ENCODE data around the gene NPR1. TPM values are rescaled to one million over a fixed set of nuclear protein-coding genes. Genes with fewer than 3 reads are reported as not detected.
"Not testable (repeated sequence)": the region's sequence is repeated elsewhere in the genome, so short reads cannot be mapped to it uniquely, and the experiment has no call there.

NPR1 gene
- total RNA-seq, 3 donors from 2014 or later (not counting 1 experiment from before 2014, with no cell fraction given): not detected

GRCh38 chr1:153667439-153667838 lies 11.0 kb upstream of the NPR1 start:
- Histone ChIP-seq H3K27ac (ENCODE audit: low read length) (no peak overlapping the region), H3K4me1 (ENCODE audit: control insufficient read depth, insufficient read depth, low read length) (peaks cover 20% of the 10 kb centered on the region), H3K4me3 (ENCODE audit: low read length) (no peak overlapping the region), H3K27me3 (ENCODE audit: control insufficient read depth, insufficient read depth, low read length) (no peaks in the 10 kb centered on the region), H3K36me3 (ENCODE audit: control insufficient read depth, insufficient read depth, low read length) (peaks cover 72% of the 10 kb centered on the region), H3K9me3 (ENCODE audit: control insufficient read depth, insufficient read depth, low read length) (no peaks in the 10 kb centered on the region)
- no peaks in the 10 kb centered on the region for H3K9me3 Mint-ChIP-seq
- intact Hi-C loops (cut with micrococcal nuclease): no loop called here
- H3K4me3 Mint-ChIP-seq: no peak overlapping the region
- TF ChIP-seq, protein P1, sequence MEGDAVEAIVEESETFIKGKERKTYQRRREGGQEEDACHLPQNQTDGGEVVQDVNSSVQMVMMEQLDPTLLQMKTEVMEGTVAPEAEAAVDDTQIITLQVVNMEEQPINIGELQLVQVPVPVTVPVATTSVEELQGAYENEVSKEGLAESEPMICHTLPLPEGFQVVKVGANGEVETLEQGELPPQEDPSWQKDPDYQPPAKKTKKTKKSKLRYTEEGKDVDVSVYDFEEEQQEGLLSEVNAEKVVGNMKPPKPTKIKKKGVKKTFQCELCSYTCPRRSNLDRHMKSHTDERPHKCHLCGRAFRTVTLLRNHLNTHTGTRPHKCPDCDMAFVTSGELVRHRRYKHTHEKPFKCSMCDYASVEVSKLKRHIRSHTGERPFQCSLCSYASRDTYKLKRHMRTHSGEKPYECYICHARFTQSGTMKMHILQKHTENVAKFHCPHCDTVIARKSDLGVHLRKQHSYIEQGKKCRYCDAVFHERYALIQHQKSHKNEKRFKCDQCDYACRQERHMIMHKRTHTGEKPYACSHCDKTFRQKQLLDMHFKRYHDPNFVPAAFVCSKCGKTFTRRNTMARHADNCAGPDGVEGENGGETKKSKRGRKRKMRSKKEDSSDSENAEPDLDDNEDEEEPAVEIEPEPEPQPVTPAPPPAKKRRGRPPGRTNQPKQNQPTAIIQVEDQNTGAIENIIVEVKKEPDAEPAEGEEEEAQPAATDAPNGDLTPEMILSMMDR (IDR thresholded peaks at IDR 0.05): no peak
- H3K4me1 Mint-ChIP-seq: peaks cover 8 to 10% of the 10 kb centered on the region in 2 donors
- ATAC-seq (no peak), DNase-seq (no peak)
- peak overlapping the region in 1 of 2 donors; percentile 23 for H3K27ac Mint-ChIP-seq
- no peaks in the 10 kb centered on the region for H3K27me3 Mint-ChIP-seq (ENCODE audit: low read depth in 2 of 2)
- H3K36me3 Mint-ChIP-seq: peaks cover 11% of the 10 kb centered on the region
- WGBS (ENCODE audit: insufficient coverage): 99% methylated on average over 4 of the region's 4 CpGs

DNA sequence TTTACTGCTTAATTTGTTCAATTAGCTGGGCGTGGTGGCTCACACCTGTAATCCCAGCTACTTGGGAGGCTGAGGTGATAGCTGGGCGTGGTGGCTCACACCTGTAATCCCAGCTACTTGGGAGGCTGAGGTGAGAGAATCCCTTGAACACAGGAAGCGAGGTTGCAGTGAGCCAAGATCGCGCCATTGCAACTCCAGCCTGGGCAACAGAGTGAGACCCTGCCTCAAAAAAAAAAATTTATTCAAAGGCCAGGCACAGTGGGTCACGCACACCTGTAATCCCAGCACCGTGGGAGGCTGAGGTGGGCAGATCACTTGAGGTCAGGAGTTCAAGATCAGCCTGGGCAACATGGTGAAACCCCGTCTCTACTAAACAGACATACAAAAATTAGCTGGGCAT lies 9.8 kb upstream of the NPR1 start:
- peaks cover 11% of the 10 kb centered on the region for H3K36me3 Mint-ChIP-seq

DNA sequence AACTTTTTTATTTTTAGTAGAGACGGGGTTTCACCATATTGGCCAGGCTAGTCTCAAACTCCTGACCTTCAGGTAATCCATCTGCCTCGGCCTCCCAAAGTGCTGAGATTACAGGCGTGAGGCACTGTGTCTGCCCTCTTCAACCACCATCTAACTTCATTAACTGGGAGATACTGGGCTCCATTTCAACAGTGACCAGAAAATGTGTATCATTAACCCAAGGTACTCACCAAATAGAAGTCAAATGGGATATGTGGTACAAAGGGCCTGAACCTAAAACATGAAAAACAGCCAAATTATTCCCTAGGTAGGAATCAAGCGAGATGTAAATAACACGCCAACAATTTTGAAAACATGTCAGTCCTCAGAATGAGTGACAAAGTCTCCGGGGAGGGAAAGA lies 8.9 kb upstream of the NPR1 start:
- H3K36me3 ChIP-seq (ENCODE audit: control insufficient read depth, insufficient read depth, low read length): peaks cover 51% of the 10 kb centered on the region
- no peaks in the 10 kb centered on the region for H3K9me3 ChIP-seq (ENCODE audit: control insufficient read depth, insufficient read depth, low read length)
- Mint-ChIP-seq H3K9me3 (no peaks in the 10 kb centered on the region), H3K4me1 (peaks cover 8 to 10% of the 10 kb centered on the region in 2 donors), H3K36me3 (peaks cover 11% of the 10 kb centered on the region), H3K27ac (no peak overlapping the region), H3K4me3 (no peak overlapping the region), H3K27me3 (ENCODE audit: low read depth in 2 of 2) (no peaks in the 10 kb centered on the region)
- H3K27ac ChIP-seq (ENCODE audit: low read length): no peak overlapping the region
- peaks cover 20% of the 10 kb centered on the region for H3K4me1 ChIP-seq (ENCODE audit: control insufficient read depth, insufficient read depth, low read length)
- H3K27me3 ChIP-seq (ENCODE audit: control insufficient read depth, insufficient read depth, low read length): no peaks in the 10 kb centered on the region
- intact Hi-C loops (cut with micrococcal nuclease): loop anchor here (2.0 to 10.0 kb wide), 3 partner anchors 35 to 317 kb away; partner anchors contain the start of genes CHTOP, RAB13 and SLC27A3
- DNase-seq (no peak), ATAC-seq (no peak)
- TF ChIP-seq, protein P1 (IDR thresholded peaks at IDR 0.05): no peak
- no peak overlapping the region for H3K4me3 ChIP-seq (ENCODE audit: low read length)
- 95% methylated on average over 6 of the region's 6 CpGs for WGBS (ENCODE audit: insufficient coverage)

More for the DNA sequence above, 9.8 kb upstream of the NPR1 start:
- Histone ChIP-seq H3K36me3 (ENCODE audit: control insufficient read depth, insufficient read depth, low read length) (peaks cover 60% of the 10 kb centered on the region), H3K4me1 (ENCODE audit: control insufficient read depth, insufficient read depth, low read length) (peaks cover 20% of the 10 kb centered on the region)
- ATAC-seq; H3K4me3 Mint-ChIP-seq; DNase-seq; H3K27me3 Mint-ChIP-seq (ENCODE audit: low read depth in 2 of 2); H3K27me3 ChIP-seq (ENCODE audit: control insufficient read depth, insufficient read depth, low read length); H3K27ac ChIP-seq (ENCODE audit: low read length); H3K9me3 Mint-ChIP-seq; H3K4me3 ChIP-seq (ENCODE audit: low read length); H3K4me1 Mint-ChIP-seq; H3K9me3 ChIP-seq (ENCODE audit: control insufficient read depth, insufficient read depth, low read length); intact Hi-C loops (cut with micrococcal nuclease): not testable (repeated sequence)
- WGBS (ENCODE audit: insufficient coverage): 98% methylated on average over 8 of the region's 8 CpGs
- peak overlapping the region in 1 of 2 donors; percentile 23 for H3K27ac Mint-ChIP-seq

DNA sequence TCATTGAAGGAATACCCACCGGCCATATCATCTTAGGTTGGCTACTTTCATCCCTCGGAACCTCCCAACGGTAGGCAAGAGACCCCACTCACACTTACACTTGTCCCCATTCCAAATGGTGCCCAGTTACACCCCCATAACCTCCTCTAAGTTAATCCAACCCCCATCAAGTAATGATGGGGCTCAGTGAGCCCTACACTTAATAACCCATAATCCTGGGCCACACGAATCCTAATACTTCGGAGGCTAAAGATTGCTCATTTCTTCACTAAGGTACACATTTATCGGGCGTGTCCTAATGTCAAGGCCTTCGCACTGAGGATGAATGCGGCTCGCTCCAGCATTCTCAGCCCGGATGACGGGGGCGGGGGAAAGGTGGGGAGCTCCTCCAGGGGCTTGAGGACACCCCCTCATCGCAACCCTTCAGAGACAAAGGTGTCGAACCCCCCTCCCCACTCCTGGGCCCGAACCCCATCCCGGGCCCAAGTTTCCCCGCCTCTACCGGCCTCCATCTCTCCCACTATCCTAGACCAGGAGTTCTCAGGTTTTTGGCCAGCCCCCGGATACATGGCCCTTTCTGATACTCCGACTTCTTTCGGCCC lies 8.1 kb upstream of the NPR1 start:
- DNase-seq: no peak
- Mint-ChIP-seq H3K4me1 (peaks cover 8 to 10% of the 10 kb centered on the region in 2 donors), H3K4me3 (no peak overlapping the region), H3K36me3 (peaks cover 11% of the 10 kb centered on the region), H3K27ac (no peak overlapping the region), H3K27me3 (ENCODE audit: low read depth in 2 of 2) (no peaks in the 10 kb centered on the region), H3K9me3 (no peaks in the 10 kb centered on the region)
- Histone ChIP-seq H3K27ac (ENCODE audit: low read length) (peak overlapping the region; percentile 92), H3K9me3 (ENCODE audit: control insufficient read depth, insufficient read depth, low read length) (no peaks in the 10 kb centered on the region), H3K27me3 (ENCODE audit: control insufficient read depth, insufficient read depth, low read length) (no peaks in the 10 kb centered on the region), H3K4me1 (ENCODE audit: control insufficient read depth, insufficient read depth, low read length) (peaks cover 20% of the 10 kb centered on the region), H3K36me3 (ENCODE audit: control insufficient read depth, insufficient read depth, low read length) (peaks cover 43% of the 10 kb centered on the region), H3K4me3 (ENCODE audit: low read length) (peak overlapping the region; percentile 88)
- intact Hi-C loops (cut with micrococcal nuclease): loop anchor here (2.0 to 10.0 kb wide), 3 partner anchors 36 to 316 kb away; partner anchors contain the start of genes CHTOP, RAB13 and SLC27A3
- TF ChIP-seq, protein P1 (IDR thresholded peaks at IDR 0.05): no peak
- peak in 1 of 3 donors; percentile 0 for ATAC-seq
- WGBS (ENCODE audit: insufficient coverage): 2% methylated on average over 22 of the region's 22 CpGs

Data from natural killer cell (primary cell).